Measurements from ENCODE around the gene SNAP23.

DNA sequence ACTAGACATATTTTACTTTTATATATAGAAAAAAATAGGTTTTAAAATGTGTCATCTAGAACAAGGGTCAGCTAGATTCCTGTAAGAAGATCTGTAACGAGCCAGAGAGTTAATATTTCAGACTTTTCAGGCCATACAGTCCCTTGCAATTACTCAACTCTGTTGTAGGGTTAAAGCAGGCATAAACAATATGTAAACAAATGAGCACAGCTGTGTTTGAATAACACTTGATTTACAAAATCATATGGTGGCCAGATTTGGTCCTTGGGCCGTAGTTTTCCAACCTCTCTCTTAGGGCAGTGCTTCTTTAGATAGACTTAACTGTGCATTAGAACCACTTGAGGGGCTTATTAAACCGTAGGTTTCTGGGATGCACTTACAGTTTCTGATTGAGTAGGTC lies 33.5 kb downstream of the SNAP23 start:
- TF ChIP-seq, protein P1, sequence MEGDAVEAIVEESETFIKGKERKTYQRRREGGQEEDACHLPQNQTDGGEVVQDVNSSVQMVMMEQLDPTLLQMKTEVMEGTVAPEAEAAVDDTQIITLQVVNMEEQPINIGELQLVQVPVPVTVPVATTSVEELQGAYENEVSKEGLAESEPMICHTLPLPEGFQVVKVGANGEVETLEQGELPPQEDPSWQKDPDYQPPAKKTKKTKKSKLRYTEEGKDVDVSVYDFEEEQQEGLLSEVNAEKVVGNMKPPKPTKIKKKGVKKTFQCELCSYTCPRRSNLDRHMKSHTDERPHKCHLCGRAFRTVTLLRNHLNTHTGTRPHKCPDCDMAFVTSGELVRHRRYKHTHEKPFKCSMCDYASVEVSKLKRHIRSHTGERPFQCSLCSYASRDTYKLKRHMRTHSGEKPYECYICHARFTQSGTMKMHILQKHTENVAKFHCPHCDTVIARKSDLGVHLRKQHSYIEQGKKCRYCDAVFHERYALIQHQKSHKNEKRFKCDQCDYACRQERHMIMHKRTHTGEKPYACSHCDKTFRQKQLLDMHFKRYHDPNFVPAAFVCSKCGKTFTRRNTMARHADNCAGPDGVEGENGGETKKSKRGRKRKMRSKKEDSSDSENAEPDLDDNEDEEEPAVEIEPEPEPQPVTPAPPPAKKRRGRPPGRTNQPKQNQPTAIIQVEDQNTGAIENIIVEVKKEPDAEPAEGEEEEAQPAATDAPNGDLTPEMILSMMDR (conservative IDR thresholded peaks at IDR 0.05), result no peak
- no peak for TF ChIP-seq ZFX (IDR thresholded peaks at IDR 0.05)

Data from C4-2B (cell line).